ENCODE results near the gene LMTK2.

Gene LMTK2

DNA sequence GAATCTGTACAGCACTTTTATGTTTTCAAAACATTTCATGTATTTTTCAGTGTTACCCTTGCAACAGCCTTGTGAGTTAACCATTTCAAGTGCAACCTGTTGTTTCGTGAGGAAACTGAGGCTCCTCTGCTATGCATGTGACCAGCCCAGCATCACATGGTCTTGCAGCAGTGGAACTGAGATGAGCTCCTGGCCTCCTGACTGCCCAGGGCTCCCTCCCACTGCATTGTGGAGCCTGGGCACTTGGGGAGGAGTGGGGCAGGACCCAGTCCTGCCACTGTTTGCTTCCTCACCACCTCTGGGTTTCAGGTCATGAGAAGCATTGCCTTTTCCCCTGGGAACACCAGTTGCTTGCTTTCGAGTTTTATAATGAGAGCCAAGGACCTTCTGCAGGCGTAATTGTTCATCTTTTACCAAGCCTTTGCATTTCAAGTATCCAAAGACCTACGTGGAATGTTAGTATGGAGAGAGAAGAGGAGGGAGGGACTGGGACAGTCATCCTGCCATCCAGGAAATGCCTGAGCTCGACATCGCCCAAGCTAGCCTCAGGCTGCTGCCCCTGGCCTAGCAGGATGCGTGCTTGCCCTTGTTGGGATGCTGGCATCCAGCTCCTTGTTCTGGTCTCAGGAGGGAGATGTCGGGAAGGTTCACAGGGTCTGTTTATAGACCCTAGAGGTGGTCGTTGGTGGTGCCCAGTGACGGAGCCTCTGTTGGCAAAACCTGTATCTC is 72.3 kb downstream of the LMTK2 start:
- no peak for DNase-seq

DNA sequence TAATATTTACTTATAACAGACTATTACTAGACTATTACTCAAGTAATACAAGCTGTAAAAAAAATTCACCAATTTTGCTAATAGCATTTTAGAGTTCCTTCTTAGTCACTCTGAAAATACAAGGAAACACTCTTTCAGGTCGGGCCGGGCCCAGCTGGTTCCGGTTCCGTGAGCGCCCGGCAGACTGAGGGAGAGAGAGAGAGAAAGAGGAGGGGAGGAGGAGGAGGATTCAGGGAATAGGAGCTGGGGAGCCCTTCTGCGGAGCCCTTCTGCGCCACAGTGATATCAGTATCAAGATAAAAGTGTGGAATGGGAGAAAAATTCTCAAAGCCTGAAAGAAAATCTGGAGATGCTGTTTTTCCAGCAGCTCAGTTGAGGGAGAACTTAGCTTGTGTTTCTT is 74.1 kb downstream of the LMTK2 start:
- no peak for DNase-seq

DNA sequence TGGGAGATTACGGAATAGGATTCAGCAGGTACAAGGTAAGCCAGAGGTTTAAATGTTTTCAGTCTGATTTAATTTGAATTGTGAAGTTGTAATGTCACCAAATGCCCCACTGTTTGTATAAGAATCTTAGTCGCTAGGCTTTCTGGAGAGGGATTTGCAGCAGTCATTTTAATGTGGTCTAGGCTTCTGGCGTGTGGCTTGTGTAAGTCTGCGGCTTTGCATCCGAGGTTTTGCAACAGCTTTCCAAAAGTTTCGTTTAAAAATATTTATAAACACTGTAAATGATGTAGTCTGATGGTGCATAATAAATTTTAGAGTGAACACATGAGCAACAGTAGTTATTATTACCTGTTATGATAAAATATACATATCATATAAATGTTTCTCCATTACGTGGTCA is 78.4 kb downstream of the LMTK2 start:
- no peak for DNase-seq

DNA sequence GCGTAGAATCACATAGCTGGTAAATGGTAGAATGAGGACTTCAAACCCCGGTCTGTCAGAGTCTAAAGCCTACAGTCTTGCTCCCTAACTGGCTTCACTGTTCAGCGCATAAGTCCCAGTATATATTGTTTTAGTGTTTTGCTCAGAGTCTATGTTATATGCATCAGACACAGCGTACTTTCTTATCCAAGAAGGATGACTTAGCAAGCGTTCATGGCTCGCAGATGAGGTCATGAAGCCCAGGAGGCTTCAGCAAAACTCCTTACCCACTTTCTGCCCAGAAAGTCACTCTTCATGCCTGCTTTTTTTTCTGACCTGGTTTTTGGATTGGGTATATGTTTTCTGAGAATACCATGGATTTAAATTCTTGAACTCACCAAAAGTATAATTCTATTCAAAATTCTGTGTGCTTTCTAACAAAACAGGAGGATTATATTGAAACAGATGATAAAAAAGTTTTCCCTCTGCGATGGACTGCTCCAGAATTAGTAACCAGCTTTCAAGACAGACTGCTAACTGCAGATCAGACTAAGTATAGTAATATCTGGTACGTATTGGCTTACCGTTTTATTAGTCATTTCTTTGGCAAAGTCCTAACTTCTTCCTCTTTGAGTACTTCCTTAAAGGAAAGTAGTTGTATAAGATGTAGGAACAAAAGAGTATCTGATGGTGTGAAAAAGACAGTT is 79.9 kb downstream of the LMTK2 start:
- no peak for DNase-seq

DNA sequence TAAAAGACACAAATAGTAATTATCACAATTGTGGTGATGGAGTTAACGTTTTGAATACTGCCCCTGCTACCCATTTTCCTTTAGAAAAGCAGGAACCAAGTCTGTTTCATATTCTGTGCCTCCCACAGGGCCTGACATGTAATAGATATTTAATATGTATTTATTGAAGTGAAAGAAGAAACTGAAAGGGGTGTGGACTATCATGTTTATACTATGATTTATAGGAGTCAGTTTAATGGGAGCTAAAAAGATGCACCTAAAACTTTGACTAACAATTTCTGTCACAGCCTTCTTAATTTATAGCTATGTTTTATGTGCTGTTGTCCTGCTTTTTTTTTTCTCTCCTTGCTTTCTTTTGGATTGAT is 80.5 kb downstream of the LMTK2 start:
- DNase-seq = no peak

DNA sequence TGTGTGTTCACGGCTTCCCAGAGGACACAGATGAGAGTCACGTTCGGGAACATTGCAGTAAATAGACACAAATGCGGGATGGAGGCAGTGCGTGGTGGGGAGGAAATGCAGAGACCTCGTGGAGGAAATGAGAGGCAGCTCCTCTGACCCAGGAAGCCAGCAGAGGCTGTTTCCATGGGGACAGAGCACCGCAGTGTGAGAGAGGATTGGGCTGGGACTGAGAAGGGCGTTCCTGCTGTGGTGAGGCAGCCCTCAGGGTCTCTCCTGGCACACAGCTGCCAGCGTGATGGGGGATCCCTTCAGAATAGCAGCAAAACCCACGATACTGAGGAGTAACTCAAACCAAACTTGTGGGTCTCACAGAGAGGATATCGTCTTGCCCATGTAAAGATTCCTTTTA is 82.9 kb downstream of the LMTK2 start:
- DNase-seq = no peak

DNA sequence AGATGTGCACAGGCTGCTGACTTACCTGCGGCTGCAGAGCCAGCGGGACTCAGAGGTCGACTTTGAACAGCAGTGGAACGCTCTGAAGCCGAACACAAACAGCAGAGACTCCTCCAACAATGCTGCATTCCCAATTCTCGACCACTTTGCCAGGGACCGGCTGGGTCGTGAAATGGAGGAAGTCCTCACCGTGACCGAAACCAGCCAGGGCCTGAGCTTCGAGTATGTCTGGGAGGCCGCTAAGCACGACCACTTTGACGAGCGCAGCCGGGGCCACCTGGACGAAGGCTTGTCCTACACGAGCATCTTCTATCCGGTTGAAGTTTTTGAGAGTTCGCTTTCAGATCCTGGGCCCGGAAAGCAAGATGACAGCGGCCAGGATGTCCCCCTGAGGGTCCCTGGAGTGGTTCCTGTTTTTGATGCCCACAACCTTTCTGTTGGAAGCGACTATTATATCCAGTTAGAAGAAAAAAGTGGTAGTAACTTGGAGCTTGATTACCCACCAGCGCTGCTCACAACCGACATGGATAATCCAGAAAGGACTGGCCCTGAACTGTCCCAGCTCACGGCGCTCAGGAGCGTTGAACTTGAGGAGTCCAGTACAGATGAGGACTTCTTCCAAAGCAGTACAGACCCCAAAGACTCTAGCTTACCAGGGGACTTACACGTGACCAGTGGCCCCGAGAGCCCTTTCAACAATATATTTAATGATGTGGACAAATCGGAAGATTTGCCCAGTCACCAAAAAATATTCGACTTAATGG is 85.2 kb downstream of the LMTK2 start:
- DNase-seq = no peak

DNA sequence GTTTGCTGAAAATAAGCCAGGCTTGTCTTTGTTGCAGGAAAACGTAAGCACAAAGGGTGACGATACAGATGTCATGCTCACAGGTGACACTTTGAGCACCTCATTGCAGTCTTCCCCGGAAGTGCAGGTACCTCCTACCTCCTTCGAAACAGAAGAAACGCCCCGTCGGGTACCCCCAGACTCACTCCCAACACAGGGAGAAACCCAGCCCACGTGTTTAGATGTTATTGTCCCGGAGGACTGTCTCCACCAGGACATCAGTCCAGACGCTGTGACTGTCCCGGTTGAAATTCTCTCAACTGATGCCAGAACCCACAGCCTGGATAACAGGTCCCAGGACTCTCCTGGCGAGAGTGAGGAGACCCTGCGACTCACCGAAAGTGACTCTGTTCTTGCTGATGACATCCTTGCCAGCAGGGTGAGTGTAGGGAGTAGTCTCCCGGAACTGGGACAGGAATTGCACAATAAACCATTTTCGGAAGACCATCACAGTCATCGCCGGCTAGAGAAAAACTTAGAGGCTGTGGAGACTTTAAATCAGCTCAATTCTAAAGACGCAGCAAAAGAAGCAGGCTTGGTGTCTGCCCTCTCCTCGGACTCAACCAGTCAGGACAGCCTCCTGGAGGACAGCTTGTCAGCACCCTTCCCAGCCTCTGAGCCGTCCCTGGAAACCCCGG is 86.3 kb downstream of the LMTK2 start:
- no peak for DNase-seq

DNA sequence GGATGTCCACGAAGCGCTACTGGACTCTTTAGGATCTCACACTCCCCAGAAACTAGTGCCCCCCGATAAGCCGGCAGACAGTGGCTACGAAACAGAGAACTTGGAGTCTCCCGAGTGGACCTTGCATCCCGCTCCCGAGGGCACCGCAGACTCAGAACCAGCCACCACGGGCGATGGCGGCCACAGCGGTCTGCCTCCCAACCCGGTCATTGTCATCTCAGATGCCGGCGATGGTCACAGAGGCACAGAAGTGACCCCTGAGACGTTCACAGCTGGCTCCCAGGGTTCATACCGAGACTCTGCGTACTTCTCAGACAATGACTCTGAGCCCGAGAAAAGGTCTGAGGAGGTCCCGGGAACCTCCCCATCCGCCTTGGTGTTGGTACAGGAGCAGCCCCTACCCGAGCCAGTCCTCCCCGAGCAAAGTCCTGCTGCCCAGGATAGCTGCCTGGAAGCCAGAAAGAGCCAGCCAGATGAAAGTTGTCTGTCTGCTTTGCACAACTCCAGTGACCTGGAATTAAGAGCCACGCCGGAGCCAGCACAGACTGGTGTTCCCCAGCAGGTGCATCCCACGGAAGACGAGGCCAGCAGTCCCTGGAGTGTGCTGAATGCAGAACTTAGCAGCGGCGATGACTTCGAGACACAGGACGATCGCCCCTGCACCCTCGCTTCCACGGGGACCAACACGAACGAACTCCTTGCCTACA is 87.0 kb downstream of the LMTK2 start:
- DNase-seq = no peak

DNA sequence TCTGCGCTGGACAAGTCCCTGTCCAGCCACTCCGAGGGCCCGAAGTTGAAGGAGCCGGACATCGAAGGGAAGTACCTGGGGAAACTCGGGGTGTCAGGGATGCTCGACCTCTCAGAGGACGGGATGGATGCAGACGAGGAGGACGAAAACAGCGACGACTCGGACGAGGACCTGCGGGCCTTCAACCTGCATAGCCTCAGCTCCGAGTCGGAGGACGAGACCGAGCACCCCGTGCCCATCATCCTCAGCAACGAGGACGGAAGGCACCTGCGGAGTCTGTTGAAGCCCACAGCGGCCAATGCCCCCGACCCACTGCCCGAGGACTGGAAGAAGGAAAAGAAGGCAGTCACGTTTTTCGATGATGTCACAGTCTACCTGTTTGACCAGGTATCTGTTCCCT is 87.5 kb downstream of the LMTK2 start:
- no peak for DNase-seq

DNA sequence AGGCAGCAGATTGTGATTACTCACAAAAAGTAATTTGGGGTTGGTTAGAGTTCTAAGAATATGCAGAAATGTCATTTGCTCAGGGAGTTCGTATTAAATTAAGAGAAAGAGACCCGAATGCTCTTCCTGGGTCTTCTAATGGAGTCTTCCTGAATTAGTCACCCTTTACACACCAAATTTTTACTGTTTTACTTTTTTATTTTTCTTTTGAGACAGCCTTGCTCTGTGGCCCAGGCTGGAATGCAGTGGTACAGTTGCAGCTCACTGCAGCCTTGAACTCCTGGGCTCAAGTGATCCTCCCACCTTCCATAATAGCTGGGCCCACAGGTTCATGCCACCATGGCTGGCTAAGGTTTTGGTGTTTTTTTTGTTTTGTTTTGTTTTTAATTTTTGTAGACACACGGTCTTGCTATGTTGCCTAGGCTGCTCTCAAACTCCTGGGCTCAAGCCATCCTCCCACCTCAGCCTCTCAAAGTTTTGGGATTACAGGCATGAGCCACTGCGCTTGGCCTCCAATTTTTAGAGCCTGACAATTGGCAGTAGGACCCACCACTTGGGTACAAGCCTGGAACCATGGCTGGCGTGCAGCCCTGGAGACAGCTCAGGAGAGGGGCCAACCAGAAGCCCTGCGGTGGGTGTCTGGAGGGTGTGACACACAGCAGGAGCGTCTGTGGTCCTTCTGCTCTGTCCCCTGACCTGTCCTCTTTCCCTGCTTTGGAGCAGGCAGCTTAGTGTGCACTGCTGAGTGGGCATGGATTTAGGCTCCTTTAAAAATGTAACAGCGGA is 88.2 kb downstream of the LMTK2 start:
- no peak for DNase-seq

DNA sequence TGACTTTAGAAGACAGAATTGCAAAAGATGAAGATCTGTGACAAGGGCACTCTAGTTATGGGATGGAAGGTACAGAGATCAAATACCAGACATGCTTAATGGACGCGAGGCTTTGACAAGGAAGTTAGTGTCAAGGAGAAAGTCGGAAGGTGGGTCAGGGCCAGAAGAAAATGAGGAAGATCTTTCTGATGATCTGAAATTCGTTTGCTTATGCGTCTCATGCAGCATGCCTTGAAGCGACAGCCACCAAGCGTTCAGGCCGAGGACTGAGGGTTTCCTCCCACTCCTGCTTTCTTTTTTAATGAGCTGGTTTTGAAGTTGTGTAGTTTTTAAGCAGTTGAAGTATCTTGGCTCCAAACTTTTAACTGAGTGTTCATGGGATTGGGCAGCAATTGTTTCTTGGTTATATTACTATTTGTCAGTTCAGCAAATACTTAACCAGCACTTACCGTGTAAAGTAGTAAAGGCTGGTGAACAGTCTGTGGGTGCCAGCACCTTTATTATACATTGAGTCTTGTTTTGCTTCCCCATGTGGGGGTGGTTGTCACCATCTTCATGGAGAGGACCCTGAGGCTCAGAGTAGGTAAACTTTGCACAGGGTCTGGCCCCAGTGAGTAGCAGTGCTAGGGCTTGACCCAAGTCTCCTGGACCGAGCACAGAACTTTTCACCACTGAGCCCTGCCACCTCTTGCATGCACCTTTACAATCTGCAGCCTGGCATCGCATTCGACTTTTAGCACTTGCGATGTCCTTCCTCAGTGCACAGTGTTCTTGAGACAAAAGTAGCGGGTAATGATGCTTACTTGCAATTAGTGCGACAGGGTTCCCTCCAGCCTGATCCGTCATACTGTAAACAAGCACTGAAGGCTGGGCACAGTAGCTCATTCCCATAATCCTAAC is 90.3 kb downstream of the LMTK2 start:
- no peak for DNase-seq

DNA sequence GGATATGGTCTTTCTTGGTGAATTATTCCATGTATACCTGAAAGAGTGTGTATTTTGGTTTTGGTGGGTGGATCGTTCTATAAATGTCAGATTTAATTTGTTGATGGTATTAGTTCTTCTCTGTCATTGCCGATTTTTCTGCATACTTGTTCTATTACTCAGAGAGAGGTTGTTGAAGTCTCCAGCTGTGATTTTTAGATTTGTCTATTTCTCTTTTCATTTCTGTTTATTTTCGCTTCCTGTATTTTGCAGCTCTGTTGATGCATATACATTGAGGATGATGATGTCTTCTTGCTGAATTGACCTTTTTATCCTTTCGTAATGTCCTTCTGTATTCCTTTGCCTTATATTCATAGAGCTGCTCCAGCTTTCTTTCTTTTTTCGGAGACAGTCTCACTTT is 92.5 kb downstream of the LMTK2 start:
- no peak for DNase-seq

DNA sequence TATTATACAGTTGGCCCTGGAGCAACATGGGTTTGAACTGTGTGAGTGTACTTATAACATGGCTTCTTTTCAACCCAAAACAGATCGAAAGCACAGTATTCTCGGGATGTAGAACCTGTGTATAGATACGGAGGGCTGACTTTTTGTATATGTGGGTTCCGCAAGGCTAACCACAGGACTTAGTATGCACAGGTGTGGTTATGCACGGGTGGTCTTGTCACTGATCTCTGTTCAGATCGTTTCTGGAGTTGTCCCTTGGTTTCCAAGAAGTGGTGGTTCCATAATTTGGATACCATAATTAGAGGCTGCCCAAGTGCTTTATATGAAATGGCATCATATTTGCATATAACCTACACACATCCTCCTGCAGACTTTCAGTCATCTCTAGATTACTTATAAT is 93.7 kb downstream of the LMTK2 start:
- no peak for DNase-seq

DNA sequence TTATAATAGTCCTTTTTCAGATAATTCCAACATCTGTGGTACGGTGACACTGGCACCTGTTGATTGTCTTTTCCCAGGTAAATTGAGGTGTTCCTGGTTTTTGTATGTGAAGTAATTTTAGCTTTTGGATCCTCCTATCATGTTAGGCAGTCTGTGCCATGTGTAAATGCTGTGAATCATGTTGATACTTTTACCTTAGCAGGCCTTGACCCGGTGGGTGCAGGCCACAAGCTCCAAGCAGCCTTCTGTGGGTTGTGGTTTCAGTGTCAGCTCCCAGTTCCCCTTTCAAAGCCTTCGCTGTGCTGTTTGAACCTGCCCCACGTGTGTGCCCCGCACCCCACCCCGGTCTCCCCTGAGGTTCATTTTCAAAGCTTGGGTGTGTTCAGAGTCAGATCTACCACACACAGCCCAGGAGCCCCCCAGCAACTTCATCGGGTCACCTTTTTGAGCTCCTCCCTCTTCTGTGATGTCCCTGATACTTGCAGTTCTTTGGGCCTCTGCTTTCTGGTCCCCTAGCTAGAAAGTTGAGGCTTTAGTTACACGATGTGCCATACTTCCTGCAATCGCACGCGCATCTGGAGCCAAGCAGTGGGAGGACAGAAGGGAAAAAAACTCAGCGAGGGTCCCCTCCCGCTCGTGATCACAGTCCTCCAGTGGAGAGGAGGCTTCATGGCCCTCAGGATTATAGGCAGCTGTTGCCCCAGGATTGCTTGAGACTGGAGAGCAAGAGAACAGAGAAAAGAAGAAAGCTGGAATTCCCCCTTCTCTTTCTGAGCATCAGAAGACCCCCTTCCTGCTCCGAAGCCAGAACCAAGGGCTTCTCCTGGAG is 95.9 kb downstream of the LMTK2 start:
- DNase-seq = peak; percentile 50

DNA sequence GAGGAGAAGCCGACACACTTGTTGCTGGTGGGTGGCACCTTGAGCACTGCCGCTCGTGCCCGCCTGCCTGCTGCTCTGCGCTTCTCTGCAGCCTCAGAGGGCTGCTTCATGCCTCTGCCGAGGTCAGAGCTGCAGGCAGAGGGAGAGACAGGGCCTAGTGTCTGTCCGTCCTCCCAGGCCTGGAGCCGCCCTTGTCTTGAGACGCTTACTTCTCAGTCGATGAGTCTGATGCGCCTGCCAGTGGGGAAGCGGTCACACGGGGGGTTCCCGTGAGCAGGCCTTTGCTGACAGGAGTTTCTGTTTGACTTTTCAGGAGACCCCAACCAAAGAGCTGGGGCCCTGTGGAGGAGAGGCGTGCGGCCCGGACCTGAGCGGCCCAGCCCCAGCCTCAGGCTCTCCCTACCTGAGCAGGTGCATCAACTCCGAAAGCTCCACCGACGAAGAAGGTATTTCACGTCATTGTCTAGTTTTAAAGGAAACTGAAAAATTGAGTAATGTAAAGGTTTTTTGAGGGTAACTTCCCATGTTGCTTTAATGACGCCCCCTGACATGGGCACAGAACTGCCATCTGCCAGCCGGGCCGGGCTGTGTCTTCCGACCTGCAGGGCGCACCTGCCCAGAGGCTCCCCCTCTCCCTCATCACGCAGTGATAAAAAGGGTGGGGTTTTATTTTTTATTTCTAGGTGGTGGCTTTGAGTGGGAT is 96.8 kb downstream of the LMTK2 start:
- DNase-seq = no peak

DNA sequence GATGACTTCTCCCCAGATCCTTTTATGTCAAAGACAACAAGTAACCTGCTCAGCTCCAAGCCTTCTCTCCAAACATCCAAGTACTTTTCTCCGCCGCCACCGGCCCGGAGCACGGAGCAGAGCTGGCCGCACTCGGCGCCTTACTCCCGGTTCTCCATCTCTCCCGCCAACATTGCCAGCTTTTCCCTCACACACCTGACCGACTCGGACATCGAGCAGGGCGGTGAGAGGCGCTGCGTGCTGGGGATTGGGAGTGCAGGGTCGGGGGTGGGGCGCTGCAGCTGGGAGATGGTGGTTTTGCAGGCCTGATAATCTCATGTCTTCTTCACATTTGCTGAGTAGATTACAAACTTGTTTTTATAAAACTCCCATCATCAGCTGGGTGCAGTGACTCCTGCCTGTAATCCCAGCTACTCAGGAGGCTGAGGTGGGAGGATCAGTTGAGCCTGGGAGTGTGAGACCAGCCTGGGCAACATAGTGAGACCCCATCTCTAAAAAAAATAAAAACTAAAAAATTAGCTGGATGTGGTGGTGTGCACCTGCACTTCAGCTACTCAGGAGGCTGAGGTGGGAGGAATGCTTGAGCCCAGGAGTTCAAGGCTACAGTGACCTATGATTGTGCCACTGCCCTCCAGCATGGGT is 97.4 kb downstream of the LMTK2 start:
- no peak for DNase-seq

DNA sequence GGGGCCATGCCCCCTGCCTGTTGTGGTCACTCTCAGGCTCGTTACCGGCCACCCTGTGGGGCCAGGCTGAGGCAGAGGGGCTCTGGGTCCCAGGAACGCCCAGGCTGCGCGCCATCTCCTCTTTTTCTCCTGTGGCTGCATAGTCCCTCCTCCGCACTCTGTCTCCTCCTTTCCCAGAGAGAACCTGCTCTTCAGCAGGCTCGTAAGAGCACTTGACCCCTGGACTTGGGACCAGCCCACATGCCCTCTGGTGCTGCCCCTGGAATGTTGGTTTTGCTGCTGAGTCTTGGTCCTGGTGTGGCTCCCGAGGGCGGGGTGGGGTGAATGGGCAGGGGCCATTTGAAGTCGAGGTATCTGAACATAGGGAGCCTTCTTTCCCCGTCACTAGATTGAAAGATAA is 98.0 kb downstream of the LMTK2 start:
- DNase-seq = no peak

Data from activated effector memory CD4-positive, alpha-beta T cell treated with Interleukin-2 at 50 U/mL for 16 hours (primary cell).